ENCODE data around the gene PAEP.

DNA sequence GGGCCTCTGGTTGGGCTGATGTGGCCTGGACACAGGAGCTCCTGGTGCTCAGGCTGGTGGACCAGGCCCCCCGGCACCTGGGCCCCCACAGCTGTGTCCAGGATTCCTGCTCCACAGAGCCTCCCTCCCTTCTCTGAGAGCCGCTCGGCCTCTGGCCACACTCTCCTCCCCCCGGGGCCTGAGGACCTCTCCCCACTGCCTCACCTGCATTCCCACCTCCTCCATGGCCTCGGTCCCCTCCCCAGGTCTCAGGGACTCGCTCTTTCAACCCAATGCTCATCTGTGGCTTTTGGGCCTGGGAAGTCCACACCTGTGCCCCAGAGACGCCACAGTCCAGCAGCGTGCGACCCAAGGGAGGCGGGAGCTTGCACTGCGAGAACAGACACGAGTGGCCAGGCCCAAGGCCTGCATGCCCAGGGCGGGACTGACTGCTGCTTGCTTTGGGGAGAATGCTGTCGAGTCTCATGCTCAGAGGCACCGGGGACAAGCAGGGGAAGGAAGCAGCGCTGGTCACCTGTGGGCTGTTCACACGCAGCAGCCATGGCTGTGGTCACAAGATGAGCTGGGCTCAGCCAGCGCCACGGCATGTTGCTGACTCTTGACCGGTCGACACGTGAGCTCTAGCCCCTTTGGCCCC lies 14.6 kb downstream of the PAEP start:
- TF ChIP-seq POLR2AphosphoS5 (IDR thresholded peaks at IDR 0.05; ENCODE audit: low read depth, low read length) (no peak), TAF1 (IDR thresholded peaks at IDR 0.05; ENCODE audit: borderline replicate concordance, insufficient read depth, low read length) (no peak)
